Hematopoietic multipotent progenitor cell treated with erythropoietin and hydrocortisone succinate and interleukin-3 and kit ligand, for 17 days (in vitro differentiated cells): Measurements from ENCODE around the gene LFNG.
"Not testable (repeated sequence)": the region's sequence is repeated elsewhere in the genome, so short reads cannot be mapped to it uniquely, and the experiment has no call there.

Source experiments
- DNase-seq: peaks from one replicate; pipeline ENCODE4 v3.0.0-alpha.2; 2015; ENCODE audit warnings: low spot score

The LFNG gene

GRCh38 chr7:2530071-2530987, 10.8 kb downstream of the LFNG start:
- DNase-seq: no peak

- DNase-seq: not testable (repeated sequence)
Observed at GRCh38 chr7:2530994-2531795, 11.6 kb downstream of the LFNG start.

GRCh38 chr7:2531796-2532110, 12.2 kb downstream of the LFNG start:
- not testable (repeated sequence) for DNase-seq

GRCh38 chr7:2532199-2532772, 12.7 kb downstream of the LFNG start:
- not testable (repeated sequence) for DNase-seq

GRCh38 chr7:2532816-2533215, 13.2 kb downstream of the LFNG start:
- not testable (repeated sequence) for DNase-seq

- not testable (repeated sequence) for DNase-seq
Observed at GRCh38 chr7:2533566-2533965, 14.0 kb downstream of the LFNG start.

- not testable (repeated sequence) for DNase-seq
Observed at GRCh38 chr7:2534214-2534613, 14.6 kb downstream of the LFNG start.

- DNase-seq: not testable (repeated sequence)
Observed at GRCh38 chr7:2535872-2536627, 16.5 kb downstream of the LFNG start.

- DNase-seq: no peak
Observed at GRCh38 chr7:2537981-2538851, 18.6 kb downstream of the LFNG start.

- DNase-seq: no peak
Observed at GRCh38 chr7:2539031-2539911, 19.7 kb downstream of the LFNG start.

- DNase-seq: no peak
Observed at GRCh38 chr7:2540133-2540532, 20.6 kb downstream of the LFNG start.

GRCh38 chr7:2540641-2541051, 21.1 kb downstream of the LFNG start:
- no peak for DNase-seq

- DNase-seq: no peak
Observed at GRCh38 chr7:2541291-2542010, 21.9 kb downstream of the LFNG start.

- no peak for DNase-seq
Observed at GRCh38 chr7:2542011-2542915, 22.7 kb downstream of the LFNG start.

- no peak for DNase-seq
Observed at GRCh38 chr7:2542916-2543871, 23.6 kb downstream of the LFNG start.

- DNase-seq: no peak
Observed at GRCh38 chr7:2544541-2545188, 25.1 kb downstream of the LFNG start.
